HUES48 (cell line): ENCODE measurements around the gene ANO8.
A peak's percentile ranks its signal among the peaks of the same experiment; 100 is the strongest.

Experiments used
- H3K27ac ChIP-seq: one replicate; pipeline ENCODE4 v1.7.0; 2013; ENCODE audit warnings: low read depth, low read length, inconsistent platforms
- H3K27me3 ChIP-seq: 2 replicates; pipeline ENCODE4 v1.6.1; 2013; ENCODE audit warnings: mild to moderate bottlenecking, low read length; ENCODE audit not compliant: control insufficient read depth, insufficient read depth
- H3K36me3 ChIP-seq: 2 replicates; pipeline ENCODE4 v1.6.1; 2013; ENCODE audit warnings: low read length; ENCODE audit not compliant: control insufficient read depth, insufficient read depth
- H3K4me1 ChIP-seq: 2 replicates; pipeline ENCODE4 v1.6.1; 2013; ENCODE audit warnings: mild to moderate bottlenecking, low read length; ENCODE audit not compliant: control insufficient read depth, insufficient read depth
- H3K4me3 ChIP-seq: 2 replicates; pipeline ENCODE4 v1.5.1; 2013; ENCODE audit warnings: mild to moderate bottlenecking, low read depth, low read length
- H3K9ac ChIP-seq: 2 replicates; pipeline ENCODE4 v1.6.1; 2013; ENCODE audit warnings: mild to moderate bottlenecking, low read depth, low read length, moderate library complexity
- H3K9me3 ChIP-seq: 2 replicates; pipeline ENCODE4 v1.6.1; 2013; ENCODE audit warnings: low read length; ENCODE audit not compliant: control insufficient read depth, insufficient read depth

ANO8 gene

GRCh38 chr19:17319473-17320238, 15.0 kb downstream of the ANO8 start:
- Histone ChIP-seq H3K4me1 (no peaks in the 10 kb centered on the region), H3K27ac (no peak overlapping the region)

DNA sequence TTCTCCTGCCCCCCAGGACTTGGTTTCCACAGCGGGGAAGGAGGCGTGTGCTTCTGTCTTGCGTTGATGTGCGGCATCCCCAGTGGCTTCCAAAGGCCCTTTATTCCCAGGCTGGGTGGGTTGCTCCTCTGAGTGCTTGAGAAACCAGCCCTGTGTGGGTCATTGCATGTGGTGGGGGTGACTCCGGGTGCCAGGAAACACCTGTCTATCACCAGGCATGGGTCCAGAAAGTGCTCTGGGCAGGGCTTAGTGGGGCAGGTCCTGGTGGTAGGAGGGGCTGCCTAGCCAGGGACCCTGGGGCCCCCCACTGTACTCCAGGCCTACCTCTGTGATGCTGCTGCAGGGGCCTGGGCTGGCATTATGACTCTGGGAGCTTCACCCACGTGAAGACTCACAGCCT, 15.7 kb downstream of the ANO8 start:
- no peaks in the 10 kb centered on the region for H3K4me1 ChIP-seq

More at GRCh38 chr19:17319473-17320238, 15.0 kb downstream of the ANO8 start:
- peaks cover 39% of the 10 kb centered on the region for H3K36me3 ChIP-seq
- H3K27me3 ChIP-seq: no peaks in the 10 kb centered on the region
- no peaks in the 10 kb centered on the region for H3K9me3 ChIP-seq
- H3K9ac ChIP-seq: no peak overlapping the region
- H3K4me3 ChIP-seq: no peak overlapping the region

DNA sequence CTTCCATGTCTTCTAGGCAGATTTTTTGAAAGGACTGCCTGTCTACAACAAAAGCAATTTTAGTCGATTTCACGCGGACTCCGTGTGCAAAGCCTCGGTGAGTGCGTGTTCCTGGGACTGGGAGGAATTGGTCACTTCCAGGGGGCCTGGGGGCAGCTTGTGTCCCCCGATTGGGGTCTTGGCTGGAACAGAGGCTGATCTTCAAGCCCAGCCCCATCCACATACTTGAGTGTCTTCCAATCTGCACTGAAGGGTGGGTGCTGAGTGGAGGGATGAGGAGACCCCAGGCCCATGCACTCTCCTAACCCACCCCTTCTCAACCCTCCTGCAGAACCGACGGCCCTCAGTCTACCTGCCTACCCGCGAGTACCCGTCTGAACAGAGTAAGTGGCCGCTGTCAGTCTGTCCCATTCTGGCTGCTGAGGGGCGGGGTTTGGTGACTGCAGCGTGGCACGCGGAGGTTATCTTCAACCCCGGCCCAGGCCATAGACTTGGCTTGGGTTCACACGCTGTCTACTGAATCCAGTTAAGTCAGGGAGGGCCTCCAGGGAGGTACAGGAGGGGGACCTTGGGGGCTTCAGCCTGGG, 20.6 kb downstream of the ANO8 start:
- H3K4me1 ChIP-seq: peaks cover 6% of the 10 kb centered on the region
- no peak overlapping the region for H3K4me3 ChIP-seq
- H3K36me3 ChIP-seq: peaks cover 34% of the 10 kb centered on the region
- no peak overlapping the region for H3K27ac ChIP-seq
- no peaks in the 10 kb centered on the region for H3K9me3 ChIP-seq
- H3K9ac ChIP-seq: no peak overlapping the region
- no peaks in the 10 kb centered on the region for H3K27me3 ChIP-seq

More for the DNA sequence above, 15.7 kb downstream of the ANO8 start:
- Histone ChIP-seq H3K9ac (no peak overlapping the region), H3K36me3 (peaks cover 41% of the 10 kb centered on the region), H3K4me3 (no peak overlapping the region), H3K27me3 (no peaks in the 10 kb centered on the region), H3K27ac (no peak overlapping the region), H3K9me3 (no peaks in the 10 kb centered on the region)

GRCh38 chr19:17312189-17313113, 22.2 kb downstream of the ANO8 start:
- H3K4me3 ChIP-seq: no peak overlapping the region
- no peak overlapping the region for H3K9ac ChIP-seq
- peak overlapping the region; percentile 80 for H3K27ac ChIP-seq
- no peaks in the 10 kb centered on the region for H3K27me3 ChIP-seq
- H3K4me1 ChIP-seq: peaks cover 6% of the 10 kb centered on the region
- no peaks in the 10 kb centered on the region for H3K9me3 ChIP-seq
- peaks cover 32% of the 10 kb centered on the region for H3K36me3 ChIP-seq

GRCh38 chr19:17311455-17312188, 23.0 kb downstream of the ANO8 start:
- H3K36me3 ChIP-seq: peaks cover 32% of the 10 kb centered on the region
- H3K4me3 ChIP-seq: no peak overlapping the region
- H3K9ac ChIP-seq: no peak overlapping the region
- no peaks in the 10 kb centered on the region for H3K9me3 ChIP-seq
- H3K27ac ChIP-seq: peak overlapping the region; percentile 80
- H3K27me3 ChIP-seq: no peaks in the 10 kb centered on the region
- H3K4me1 ChIP-seq: peaks cover 6% of the 10 kb centered on the region

DNA sequence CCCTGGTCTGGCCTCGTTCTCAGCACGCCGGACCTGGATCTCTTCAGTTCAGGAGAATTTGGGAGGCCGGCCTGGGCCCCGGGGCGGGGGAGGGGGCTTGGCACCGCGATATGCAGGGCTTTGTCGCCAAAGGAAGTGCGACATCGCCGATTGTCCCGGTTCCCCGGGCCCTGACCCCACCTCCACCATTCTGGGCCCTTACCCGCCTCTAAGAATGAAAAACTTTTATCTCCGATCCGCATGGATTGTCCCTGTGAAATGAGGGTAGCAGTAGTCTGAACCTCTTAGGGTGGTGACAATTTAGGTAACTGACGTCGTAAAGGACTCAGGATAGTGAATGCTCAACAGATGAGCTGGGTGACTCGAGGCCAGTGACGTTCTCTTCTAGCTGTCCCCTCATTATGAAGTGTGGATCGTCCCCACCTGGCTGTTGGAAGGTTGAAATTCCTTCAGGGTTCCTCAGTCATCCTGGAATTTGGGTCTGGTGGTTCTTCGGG, 24.6 kb downstream of the ANO8 start:
- Histone ChIP-seq H3K27me3 (no peaks in the 10 kb centered on the region), H3K27ac (peak overlapping the region; percentile 91), H3K4me1 (peaks cover 8% of the 10 kb centered on the region), H3K9me3 (no peaks in the 10 kb centered on the region), H3K36me3 (peaks cover 23% of the 10 kb centered on the region), H3K9ac (peak overlapping the region; percentile 4; the same call in 1 of the 2 replicates), H3K4me3 (peak overlapping the region; percentile 85)

- Histone ChIP-seq H3K9me3 (no peaks in the 10 kb centered on the region), H3K36me3 (peaks cover 17% of the 10 kb centered on the region), H3K27ac (peak within 1 kb of the TSS; percentile 91), H3K9ac (peak within 1 kb of the TSS; percentile 4; the same call in 1 of the 2 replicates), H3K4me3 (peak within 1 kb of the TSS; percentile 85), H3K27me3 (no peaks in the 10 kb centered on the region), H3K4me1 (peaks cover 11% of the 10 kb centered on the region)
These were observed 25.3 kb downstream of the ANO8 start, which contains the start of gene DDA1 for GRCh38 chr19:17309198-17309964. TSS of gene DDA1 (plus strand) at chr19:17309563. CDS start at chr19:17309655, 92 bp downstream.

DNA sequence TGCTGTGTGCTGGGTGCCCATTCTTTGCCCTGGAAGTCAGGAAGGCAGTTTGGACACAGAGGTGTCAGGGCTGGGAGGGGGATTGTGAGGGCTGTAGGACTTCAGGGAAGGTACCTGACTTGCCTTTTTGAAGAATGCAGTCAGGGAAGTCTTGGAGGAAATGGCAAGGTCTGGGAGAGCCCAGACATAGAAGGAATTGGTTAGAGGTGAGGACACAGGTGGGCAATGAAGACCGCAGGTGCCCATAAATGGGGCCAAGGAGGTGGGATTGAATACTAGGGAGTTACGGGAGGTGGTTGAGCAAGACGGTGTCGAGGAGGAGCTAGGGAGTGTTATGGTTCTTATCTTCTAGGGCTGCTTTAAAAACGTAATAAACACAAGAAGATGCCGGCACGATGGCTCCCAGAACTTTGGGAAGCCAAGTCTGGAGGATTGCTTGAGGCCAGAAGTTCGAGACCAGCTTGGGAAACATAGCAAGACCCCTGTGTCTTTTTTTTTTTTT, 26.7 kb downstream of the ANO8 start:
- Histone ChIP-seq H3K27me3 (no peaks in the 10 kb centered on the region), H3K9ac (no peak overlapping the region), H3K4me1 (peaks cover 16% of the 10 kb centered on the region), H3K4me3 (no peak overlapping the region), H3K9me3 (no peaks in the 10 kb centered on the region), H3K27ac (no peak overlapping the region), H3K36me3 (peaks cover 9% of the 10 kb centered on the region)

- peaks cover 26% of the 10 kb centered on the region for H3K4me1 ChIP-seq
These were observed 28.4 kb downstream of the ANO8 start for GRCh38 chr19:17306285-17306714.

More at GRCh38 chr19:17306285-17306714, 28.4 kb downstream of the ANO8 start:
- peak overlapping the region; percentile 82 for H3K4me3 ChIP-seq
- H3K9ac ChIP-seq: peak overlapping the region; percentile 80
- peak overlapping the region; percentile 86 for H3K27ac ChIP-seq
- H3K36me3 ChIP-seq: peaks cover 4% of the 10 kb centered on the region; the same call in 1 of the 2 replicates
- no peaks in the 10 kb centered on the region for H3K27me3 ChIP-seq
- no peaks in the 10 kb centered on the region for H3K9me3 ChIP-seq
